Measurements from ENCODE around the gene ITSN1. TPM values are rescaled to one million over a fixed set of nuclear protein-coding genes. Genes with fewer than 3 reads are reported as not detected.

The ITSN1 gene
- total RNA-seq, 2 donors from 2014 or later = 15.0 to 47.5 TPM

DNA sequence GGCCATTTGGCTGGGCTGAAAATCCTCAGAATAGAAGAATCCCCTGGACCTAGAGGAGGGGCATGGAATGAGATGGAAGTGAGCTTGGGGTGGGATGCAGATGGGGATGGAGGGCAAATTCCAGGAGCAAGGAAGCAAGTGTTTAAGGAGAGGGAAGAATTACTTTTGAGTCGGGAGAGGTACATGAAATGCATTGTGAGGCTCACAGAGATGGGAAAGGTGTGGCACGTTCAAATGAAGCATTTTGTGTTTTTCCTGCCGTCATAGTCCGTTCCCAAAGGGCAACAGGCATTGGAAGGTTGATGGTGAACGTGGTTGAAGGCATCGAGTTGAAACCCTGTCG, 242.8 kb downstream of the ITSN1 start:
- no peak overlapping the region for H3K4me3 ChIP-seq

DNA sequence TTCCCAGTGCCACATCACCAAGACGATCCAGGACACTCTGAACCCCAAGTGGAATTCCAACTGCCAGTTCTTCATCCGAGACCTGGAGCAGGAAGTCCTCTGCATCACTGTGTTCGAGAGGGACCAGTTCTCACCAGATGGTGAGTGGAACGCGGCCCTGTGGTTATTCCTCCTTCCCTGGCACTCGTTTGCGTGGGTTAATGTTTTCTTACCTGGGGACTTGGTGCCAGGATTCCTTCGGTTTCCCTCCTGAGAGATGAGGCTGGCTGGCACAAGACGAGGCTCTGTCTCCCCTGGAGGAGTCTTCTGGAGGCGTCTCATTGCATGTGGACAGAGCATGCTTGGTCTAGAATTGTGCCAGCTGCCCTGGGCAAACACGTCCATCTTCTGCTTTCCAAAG, 244.0 kb downstream of the ITSN1 start:
- no peak for DNase-seq
- H3K27me3 ChIP-seq = no peaks in the 10 kb centered on the region
- intact Hi-C loops (cut with DNase I) = no loop called here
- no peak overlapping the region for H3K4me3 ChIP-seq
- no peaks in the 10 kb centered on the region for H3K36me3 ChIP-seq (replicated peaks in 1 of 2; ENCODE audit: insufficient read depth in 1 of 2, low read depth in 2 of 2)
- TF ChIP-seq POLR2A (IDR thresholded peaks at IDR 0.05) = no peak
- TF ChIP-seq, protein P1, sequence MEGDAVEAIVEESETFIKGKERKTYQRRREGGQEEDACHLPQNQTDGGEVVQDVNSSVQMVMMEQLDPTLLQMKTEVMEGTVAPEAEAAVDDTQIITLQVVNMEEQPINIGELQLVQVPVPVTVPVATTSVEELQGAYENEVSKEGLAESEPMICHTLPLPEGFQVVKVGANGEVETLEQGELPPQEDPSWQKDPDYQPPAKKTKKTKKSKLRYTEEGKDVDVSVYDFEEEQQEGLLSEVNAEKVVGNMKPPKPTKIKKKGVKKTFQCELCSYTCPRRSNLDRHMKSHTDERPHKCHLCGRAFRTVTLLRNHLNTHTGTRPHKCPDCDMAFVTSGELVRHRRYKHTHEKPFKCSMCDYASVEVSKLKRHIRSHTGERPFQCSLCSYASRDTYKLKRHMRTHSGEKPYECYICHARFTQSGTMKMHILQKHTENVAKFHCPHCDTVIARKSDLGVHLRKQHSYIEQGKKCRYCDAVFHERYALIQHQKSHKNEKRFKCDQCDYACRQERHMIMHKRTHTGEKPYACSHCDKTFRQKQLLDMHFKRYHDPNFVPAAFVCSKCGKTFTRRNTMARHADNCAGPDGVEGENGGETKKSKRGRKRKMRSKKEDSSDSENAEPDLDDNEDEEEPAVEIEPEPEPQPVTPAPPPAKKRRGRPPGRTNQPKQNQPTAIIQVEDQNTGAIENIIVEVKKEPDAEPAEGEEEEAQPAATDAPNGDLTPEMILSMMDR (IDR thresholded peaks at IDR 0.05) = no peak
- H3K27ac ChIP-seq = no peak overlapping the region
- H3K4me1 ChIP-seq = no peaks in the 10 kb centered on the region
- no peaks in the 10 kb centered on the region for H3K9me3 ChIP-seq
- no peak for ATAC-seq
- WGBS, 2 donors = 67 to 76% methylated on average over 1 to 11 of the region's 11 CpGs

More for the DNA sequence above, 242.8 kb downstream of the ITSN1 start:
- H3K9me3 ChIP-seq = no peaks in the 10 kb centered on the region
- no peaks in the 10 kb centered on the region for H3K36me3 ChIP-seq (replicated peaks in 1 of 2; ENCODE audit: insufficient read depth in 1 of 2, low read depth in 2 of 2)
- 65% methylated on average over 7 of the region's 7 CpGs for WGBS, 2 donors
- H3K4me1 ChIP-seq = no peaks in the 10 kb centered on the region
- no peak for TF ChIP-seq POLR2A (IDR thresholded peaks at IDR 0.05)
- TF ChIP-seq, protein P1 (IDR thresholded peaks at IDR 0.05) = no peak
- H3K27me3 ChIP-seq = no peaks in the 10 kb centered on the region
- no peak for ATAC-seq
- DNase-seq = no peak
- H3K27ac ChIP-seq = no peak overlapping the region
- intact Hi-C loops (cut with DNase I) = no loop called here

GRCh38 chr21:33890187-33890586, 247.9 kb downstream of the ITSN1 start:
- ATAC-seq = no peak
- DNase-seq = no peak
- TF ChIP-seq, protein P1 (IDR thresholded peaks at IDR 0.05) = no peak
- no peak for TF ChIP-seq POLR2A (IDR thresholded peaks at IDR 0.05)
- WGBS, 2 donors = 76 to 80% methylated on average over 5 of the region's 5 CpGs
- Histone ChIP-seq H3K27me3 (no peaks in the 10 kb centered on the region), H3K9me3 (no peaks in the 10 kb centered on the region), H3K27ac (no peak overlapping the region), H3K36me3 (replicated peaks in 1 of 2; ENCODE audit: insufficient read depth in 1 of 2, low read depth in 2 of 2) (no peaks in the 10 kb centered on the region), H3K4me1 (peaks cover 7% of the 10 kb centered on the region), H3K4me3 (no peak overlapping the region)
- intact Hi-C loops (cut with DNase I) = no loop called here

DNA sequence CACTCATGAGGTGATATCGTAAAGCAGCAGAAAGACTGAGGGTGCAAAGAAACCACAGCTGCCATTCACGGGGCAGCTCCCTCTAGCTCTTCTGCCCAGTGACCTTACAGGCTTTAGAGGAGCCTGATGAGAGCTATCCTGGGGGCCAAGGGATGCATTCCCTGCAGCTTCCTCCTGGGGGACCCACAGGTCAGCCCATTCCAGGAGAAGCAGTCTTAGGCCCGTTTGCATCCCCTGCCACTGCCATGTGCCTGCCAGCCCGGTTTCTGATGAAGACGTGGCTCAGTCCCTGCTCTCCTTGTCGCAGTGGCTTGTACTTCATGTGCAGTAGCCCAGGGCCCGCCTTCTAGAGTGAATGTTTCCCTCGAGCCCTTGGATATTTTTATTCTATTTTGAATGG, 250.6 kb downstream of the ITSN1 start:
- H3K27me3 ChIP-seq = no peaks in the 10 kb centered on the region
- no peaks in the 10 kb centered on the region for H3K36me3 ChIP-seq (replicated peaks in 1 of 2; ENCODE audit: insufficient read depth in 1 of 2, low read depth in 2 of 2)
- WGBS, 2 donors = 61 to 78% methylated on average over 6 to 8 of the region's 8 CpGs
- intact Hi-C loops (cut with DNase I) = no loop called here
- DNase-seq (no peak), ATAC-seq (no peak)
- H3K4me1 ChIP-seq = peaks cover 7% of the 10 kb centered on the region
- H3K9me3 ChIP-seq = no peaks in the 10 kb centered on the region
- H3K4me3 ChIP-seq = no peak overlapping the region
- TF ChIP-seq, protein P1 (IDR thresholded peaks at IDR 0.05) = no peak
- no peak for TF ChIP-seq POLR2A (IDR thresholded peaks at IDR 0.05)
- H3K27ac ChIP-seq = no peak overlapping the region

DNA sequence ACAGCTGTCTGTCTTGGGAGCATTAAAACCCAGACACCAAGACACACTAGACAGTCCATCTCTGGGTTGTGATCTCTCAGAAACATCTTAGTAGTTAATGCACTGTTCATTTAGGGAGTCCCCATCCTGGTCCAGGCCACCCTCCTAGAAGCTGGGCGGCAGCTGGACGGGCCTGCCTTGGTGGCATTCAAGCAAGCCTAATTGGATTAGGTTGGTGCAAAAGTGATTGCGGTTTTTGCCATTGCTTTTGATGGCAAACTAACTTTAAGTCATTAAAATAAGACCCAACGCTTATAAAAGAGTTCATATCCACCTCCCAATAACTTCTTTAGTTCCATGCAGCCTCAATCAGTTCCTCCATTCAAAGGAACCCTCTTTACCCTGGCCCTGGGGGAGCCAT, 251.6 kb downstream of the ITSN1 start:
- Histone ChIP-seq H3K27ac (no peak overlapping the region), H3K4me3 (no peak overlapping the region), H3K4me1 (peaks cover 7% of the 10 kb centered on the region), H3K9me3 (no peaks in the 10 kb centered on the region), H3K36me3 (replicated peaks in 1 of 2; ENCODE audit: insufficient read depth in 1 of 2, low read depth in 2 of 2) (no peaks in the 10 kb centered on the region), H3K27me3 (no peaks in the 10 kb centered on the region)
- no peak for DNase-seq
- WGBS, 2 donors = 77 to 83% methylated on average over 4 of the region's 4 CpGs
- no peak for ATAC-seq
- intact Hi-C loops (cut with DNase I) = no loop called here
- TF ChIP-seq, protein P1 (IDR thresholded peaks at IDR 0.05) = no peak
- no peak for TF ChIP-seq POLR2A (IDR thresholded peaks at IDR 0.05)

All from body of pancreas (tissue), 4 donors.